Measurements from ENCODE around the gene PPCDC. TPM values are rescaled to one million over a fixed set of nuclear protein-coding genes. Genes with fewer than 3 reads are reported as not detected.

The PPCDC gene
- total and polyA plus RNA-seq, 2 of the 4 experiments (the other 2 are of a cell fraction) = 13.3 to 16.3 TPM

DNA sequence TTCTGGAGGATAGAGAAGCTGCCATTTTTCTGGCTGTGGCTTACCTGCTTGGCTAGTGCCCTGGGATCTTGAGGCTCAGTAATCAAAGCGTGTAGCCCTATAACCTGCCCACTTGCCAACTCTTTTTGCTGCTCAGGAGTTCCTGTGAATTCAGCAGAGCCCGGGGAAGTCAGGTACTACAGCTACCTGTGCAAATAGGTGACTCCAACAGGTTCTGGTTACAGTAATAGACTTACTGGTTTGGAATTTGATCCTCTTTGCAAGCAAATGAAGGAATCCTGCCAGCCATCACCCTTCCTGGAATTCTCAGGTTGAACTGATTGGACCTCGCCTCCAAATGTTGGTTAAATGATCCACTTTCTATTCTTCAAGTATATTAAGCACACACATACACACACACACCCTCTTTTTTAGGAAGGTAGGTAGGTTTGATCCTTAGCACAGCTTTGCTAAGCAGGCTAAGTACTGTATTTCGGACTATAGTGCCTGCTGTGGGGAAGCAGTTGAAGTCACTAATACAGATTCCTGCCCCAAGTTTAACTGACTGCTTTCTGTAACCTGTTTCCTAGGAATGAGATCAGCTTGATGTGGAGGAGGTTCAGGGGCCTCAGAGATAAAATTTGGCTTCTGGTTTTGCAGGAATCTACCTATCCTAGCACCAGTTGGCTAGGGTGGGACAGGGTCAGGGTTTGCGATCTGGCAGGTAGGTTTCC lies 2.3 kb downstream of the PPCDC start (continued):
- TF ChIP-seq RCOR1 (IDR thresholded peaks at IDR 0.05; ENCODE audit: insufficient replicate concordance, low read length) = no peak

- Histone ChIP-seq H3K27ac (ENCODE audit: insufficient read depth, low read length) (no peak overlapping the region), H3K4me3 (ENCODE audit: insufficient read depth, low read depth, low read length) (no peak overlapping the region), H2BK20ac (ENCODE audit: low read depth, low read length) (no peak overlapping the region), H3K23ac (ENCODE audit: low read depth, low read length) (no peak overlapping the region), H3K56ac (ENCODE audit: extremely low read depth, insufficient read depth, low read length) (no peak overlapping the region), H2AK9ac (replicated peaks; ENCODE audit: low read depth, low read length, poor library complexity) (no peak overlapping the region), H3K18ac (ENCODE audit: low read depth, low read length) (no peak overlapping the region), H3K27me3 (ENCODE audit: control insufficient read depth, insufficient read depth, low read length) (no peaks in the 10 kb centered on the region), H4K5ac (ENCODE audit: low read depth, low read length) (no peak overlapping the region), H2AK5ac (ENCODE audit: low read depth, low read length) (no peak overlapping the region), H3K4me1 (ENCODE audit: control insufficient read depth, insufficient read depth, low read length) (peaks cover 13% of the 10 kb centered on the region), H3K4ac (ENCODE audit: low read depth, low read length) (no peak overlapping the region), H3K14ac (replicated peaks; ENCODE audit: low read depth, low read length) (no peak overlapping the region), H2AFZ (replicated peaks; ENCODE audit: low read length, poor library complexity) (no peak overlapping the region), H3K4me2 (ENCODE audit: low read depth, low read length) (no peak overlapping the region), H4K8ac (ENCODE audit: low read depth in 2 of 2, low read length in 2 of 2) (no peak overlapping the region), H2BK120ac (ENCODE audit: low read depth, low read length) (no peak overlapping the region), H3K9ac (ENCODE audit: low read depth, low read length) (no peak overlapping the region), H3K9me3 (ENCODE audit: control insufficient read depth, insufficient read depth, low read length) (no peaks in the 10 kb centered on the region), H3K9me1 (ENCODE audit: insufficient read depth, low read length) (peaks cover 10% of the 10 kb centered on the region), H2BK15ac (ENCODE audit: low read depth, low read length) (no peak overlapping the region), H2BK5ac (ENCODE audit: low read depth, low read length, poor library complexity, severe bottlenecking) (no peak overlapping the region), H3K36me3 (ENCODE audit: control insufficient read depth, insufficient read depth, low read length) (no peaks in the 10 kb centered on the region; the same call in 1 of the 2 replicates), H3K79me1 (ENCODE audit: low read depth in 1 of 2, low read length in 2 of 2) (peaks cover 8 to 29% of the 10 kb centered on the region in 2 experiments), H4K20me1 (ENCODE audit: insufficient read depth, low read length) (no peaks in the 10 kb centered on the region), H4K91ac (ENCODE audit: insufficient read depth, low read depth, low read length) (no peak overlapping the region)
- CTCF ChIA-PET = no interaction called here
- ATAC-seq (ENCODE audit: low read depth) = no peak
- BruUV-seq (replicated peaks) = no TSS peak
- TF ChIP-seq FOS (IDR thresholded peaks at IDR 0.05; ENCODE audit: low read depth, low read length) (no peak), RCOR1 (IDR thresholded peaks at IDR 0.05; ENCODE audit: insufficient replicate concordance, low read length) (no peak), RFX5 (IDR thresholded peaks at IDR 0.05; ENCODE audit: low read depth, low read length) (no peak)
- 88% methylated on average over 7 of the region's 7 CpGs; no CpG with 5 or more reads in 1 of the 2 experiments for WGBS, 2 experiments (ENCODE audit: extremely low coverage in 2 of 2, insufficient read length in 1 of 2)
- intact Hi-C loops (cut with micrococcal nuclease) (loop anchor here (10.0 kb wide), 2 partner anchors 277 to 427 kb away; partner anchors contain the start of gene SIN3A), in situ Hi-C loops (cut with MboI; ENCODE audit: low sequenced_read_pairs) (loop anchor here (5.0 kb wide), 1 partner anchor 175 kb away; the partner anchor contains the start of gene C15orf39), dilution Hi-C loops (cut with HindIII; ENCODE audit: low sequenced_read_pairs, unreplicated experiment) (no loop called here)
- DNase-seq = no peak
- POLR2A ChIA-PET (ENCODE audit: unreplicated experiment) = no interaction called here
These were observed 4.2 kb downstream of the PPCDC start for GRCh38 chr15:75027551-75027950.
